ENCODE results near the gene DYNLT1. TPM values are rescaled to one million over a fixed set of nuclear protein-coding genes. Genes with fewer than 3 reads are reported as not detected.
"Not testable (repeated sequence)": the region's sequence is repeated elsewhere in the genome, so short reads cannot be mapped to it uniquely, and the experiment has no call there.

The DYNLT1 gene
- total RNA-seq, 1 experiment from 2014 or later: 195 TPM

GRCh38 chr6:158663625-158664165, 19.2 kb upstream of the DYNLT1 start:
- DNase-seq (ENCODE audit: low read depth): no peak

GRCh38 chr6:158662954-158663624, 18.5 kb upstream of the DYNLT1 start:
- DNase-seq (ENCODE audit: low read depth): peak; percentile 68

- no peak for DNase-seq (ENCODE audit: low read depth)
Observed at GRCh38 chr6:158662607-158662953, 18.0 kb upstream of the DYNLT1 start.

GRCh38 chr6:158661156-158661685, 16.7 kb upstream of the DYNLT1 start:
- DNase-seq (ENCODE audit: low read depth): no peak

GRCh38 chr6:158660333-158660754, 15.8 kb upstream of the DYNLT1 start:
- DNase-seq (ENCODE audit: low read depth): peak; percentile 25

GRCh38 chr6:158656986-158657385, 12.4 kb upstream of the DYNLT1 start:
- peak; percentile 88 for DNase-seq (ENCODE audit: low read depth)

DNA sequence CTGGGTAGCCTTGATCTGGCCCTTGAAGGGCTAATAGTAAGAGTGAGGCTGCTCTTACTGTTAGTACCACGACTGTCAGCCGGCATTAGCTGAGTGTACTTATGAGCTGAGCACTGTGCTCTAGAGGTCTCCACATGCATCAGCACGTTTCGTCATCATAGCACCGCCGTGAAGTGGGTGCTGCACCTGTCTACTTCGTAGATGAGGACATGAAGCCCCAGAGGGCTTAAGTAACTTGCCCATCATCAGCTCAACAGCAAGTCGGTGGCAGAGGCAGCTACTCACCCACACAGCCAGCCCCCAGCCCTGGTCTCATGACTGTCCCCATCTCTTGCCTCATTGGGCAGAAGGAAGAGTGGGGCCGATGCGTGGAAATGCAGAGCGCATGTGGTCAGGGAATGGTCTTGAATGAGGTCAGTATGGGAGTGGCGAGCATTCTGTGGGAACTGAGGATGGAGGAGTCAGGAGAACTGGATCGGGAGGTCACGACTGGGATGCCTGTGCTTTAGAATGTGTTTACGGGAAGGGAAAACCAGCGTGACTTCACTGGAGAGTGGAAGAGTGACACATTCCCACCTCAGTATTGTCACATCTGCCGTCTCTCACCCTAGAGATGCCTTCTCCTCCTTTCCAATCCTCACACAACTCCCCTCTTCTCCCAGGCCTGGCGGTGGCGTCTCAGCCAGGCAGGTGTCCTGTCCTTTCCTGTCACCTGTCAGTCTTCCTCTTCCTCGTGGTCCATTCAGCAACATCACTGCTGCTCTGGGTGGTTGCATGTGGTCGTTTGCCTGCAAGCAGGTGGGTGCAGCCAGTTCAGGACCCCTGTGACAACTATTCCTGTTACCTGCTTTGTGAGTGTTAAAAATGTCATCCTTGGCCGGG, 11.3 kb upstream of the DYNLT1 start:
- no peak for DNase-seq (ENCODE audit: low read depth)

DNA sequence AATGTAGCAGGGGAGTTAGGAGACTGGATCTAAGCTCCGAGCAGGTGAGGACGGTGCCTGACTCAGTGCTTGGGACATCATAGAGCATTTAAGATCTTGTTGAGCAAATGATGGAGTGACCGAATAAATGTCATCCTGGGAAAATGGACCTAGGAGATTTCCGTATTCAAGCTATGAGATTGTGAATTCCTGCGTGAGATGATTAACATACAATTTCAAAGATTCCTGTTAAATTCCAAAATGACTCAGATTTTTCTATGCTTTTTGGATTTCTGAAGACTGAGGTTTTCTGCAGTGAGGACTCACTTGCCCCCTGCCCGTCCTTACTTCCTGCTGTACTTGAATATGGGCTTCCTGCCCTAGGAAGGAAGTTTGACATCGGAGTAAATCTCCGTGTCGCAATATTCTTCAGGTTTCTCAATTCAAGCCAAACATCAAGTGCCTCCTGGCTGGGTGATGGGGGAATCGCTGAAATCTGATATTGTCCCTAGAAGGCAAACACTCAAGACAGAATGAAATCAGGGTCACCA, 10.5 kb upstream of the DYNLT1 start:
- DNase-seq (ENCODE audit: low read depth): peak; percentile 75

GRCh38 chr6:158654498-158654897, 10.0 kb upstream of the DYNLT1 start:
- DNase-seq (ENCODE audit: low read depth): peak; percentile 97

GRCh38 chr6:158653577-158654354, 9.2 kb upstream of the DYNLT1 start:
- peak; percentile 94 for DNase-seq (ENCODE audit: low read depth)

DNA sequence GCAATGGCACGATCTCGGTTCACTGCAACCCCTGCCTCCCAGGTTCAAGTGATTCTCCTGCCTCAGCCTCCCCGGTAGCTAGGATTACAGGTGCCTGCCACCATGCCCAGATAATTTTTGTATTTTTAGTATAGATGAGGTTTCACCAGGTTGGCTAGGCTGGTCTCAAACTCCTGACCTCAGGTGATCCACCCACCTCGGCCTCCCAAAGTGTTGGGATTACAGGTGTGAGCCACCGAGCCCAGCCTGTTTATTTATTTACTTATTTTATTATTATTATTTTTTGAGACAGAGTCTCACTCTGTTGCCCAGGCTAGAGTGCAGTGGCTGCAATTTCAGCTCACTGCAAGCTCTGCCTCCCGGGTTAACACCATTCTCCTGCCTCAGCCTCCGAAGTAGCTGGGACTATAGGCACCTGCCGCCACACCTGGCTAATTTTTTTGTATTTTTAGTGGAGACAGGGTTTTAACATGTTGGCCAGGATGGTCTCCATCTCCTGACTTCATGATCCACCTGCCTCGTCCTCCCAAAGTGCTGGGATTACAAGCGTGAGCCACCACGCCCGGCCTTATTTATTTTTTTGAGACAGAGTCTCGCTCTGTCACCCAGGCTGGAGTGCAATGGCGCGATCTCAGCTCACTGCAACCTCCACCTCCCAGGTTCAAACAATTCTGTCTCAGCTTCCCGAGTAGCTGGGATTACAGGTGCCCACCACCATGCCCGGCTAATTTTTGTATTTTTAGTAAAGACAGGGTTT, 7.6 kb upstream of the DYNLT1 start:
- not testable (repeated sequence) for DNase-seq (ENCODE audit: low read depth)

GRCh38 chr6:158649289-158650143, 5.0 kb upstream of the DYNLT1 start, which contains the start of gene SYTL3:
Gene SYTL3 (plus strand): TSS chr6:158650054. CDS start chr6:158663269, 13,215 bp downstream.
- DNase-seq (ENCODE audit: low read depth): peak; percentile 93

GRCh38 chr6:158648682-158649131, 4.2 kb upstream of the DYNLT1 start:
- peak; percentile 77 for DNase-seq (ENCODE audit: low read depth)

- DNase-seq (ENCODE audit: low read depth): no peak
Observed at GRCh38 chr6:158647501-158647900, 3.0 kb upstream of the DYNLT1 start.

DNA sequence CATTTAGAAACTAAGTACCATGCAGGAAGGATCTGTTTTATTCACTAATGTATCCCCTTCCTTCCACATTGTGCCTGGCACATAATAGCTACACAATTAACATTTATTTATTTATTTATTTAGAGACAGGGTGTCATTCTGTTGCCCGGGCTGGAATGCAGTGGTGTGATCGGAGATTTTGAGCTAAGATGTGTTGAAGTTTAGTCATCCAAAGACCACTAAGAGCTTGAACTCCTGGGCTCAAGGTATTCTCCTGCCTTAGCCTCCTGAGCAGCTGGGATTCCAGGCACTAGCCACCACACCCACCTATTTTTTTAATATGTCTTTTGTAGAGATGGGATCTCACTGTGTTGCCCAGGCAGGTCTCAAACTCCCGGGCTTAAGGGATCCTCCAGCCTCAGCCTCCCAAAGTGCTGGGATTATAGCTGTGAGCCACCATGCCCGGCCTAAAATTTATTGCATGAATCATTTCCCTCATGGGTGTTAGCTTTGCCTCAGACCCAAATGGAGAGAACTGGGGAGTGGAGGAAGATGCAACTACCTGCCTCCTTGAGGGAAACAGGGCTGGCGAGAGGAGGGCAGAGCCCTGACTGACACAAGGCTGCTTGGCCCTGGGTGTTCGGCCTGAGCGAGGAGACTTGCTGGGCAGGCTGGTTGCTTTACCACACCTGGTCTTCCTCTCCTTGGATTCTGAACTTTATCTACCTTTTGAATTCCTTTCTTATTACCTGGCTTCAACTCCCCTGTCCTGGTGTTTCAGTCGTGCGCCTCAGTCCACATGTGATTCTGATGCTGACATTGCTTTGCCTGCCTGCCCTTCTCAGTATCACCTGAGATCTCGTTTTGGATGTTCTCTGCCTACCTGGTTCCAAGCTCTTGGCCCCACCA, 1.7 kb upstream of the DYNLT1 start:
- DNase-seq (ENCODE audit: low read depth): no peak

DNA sequence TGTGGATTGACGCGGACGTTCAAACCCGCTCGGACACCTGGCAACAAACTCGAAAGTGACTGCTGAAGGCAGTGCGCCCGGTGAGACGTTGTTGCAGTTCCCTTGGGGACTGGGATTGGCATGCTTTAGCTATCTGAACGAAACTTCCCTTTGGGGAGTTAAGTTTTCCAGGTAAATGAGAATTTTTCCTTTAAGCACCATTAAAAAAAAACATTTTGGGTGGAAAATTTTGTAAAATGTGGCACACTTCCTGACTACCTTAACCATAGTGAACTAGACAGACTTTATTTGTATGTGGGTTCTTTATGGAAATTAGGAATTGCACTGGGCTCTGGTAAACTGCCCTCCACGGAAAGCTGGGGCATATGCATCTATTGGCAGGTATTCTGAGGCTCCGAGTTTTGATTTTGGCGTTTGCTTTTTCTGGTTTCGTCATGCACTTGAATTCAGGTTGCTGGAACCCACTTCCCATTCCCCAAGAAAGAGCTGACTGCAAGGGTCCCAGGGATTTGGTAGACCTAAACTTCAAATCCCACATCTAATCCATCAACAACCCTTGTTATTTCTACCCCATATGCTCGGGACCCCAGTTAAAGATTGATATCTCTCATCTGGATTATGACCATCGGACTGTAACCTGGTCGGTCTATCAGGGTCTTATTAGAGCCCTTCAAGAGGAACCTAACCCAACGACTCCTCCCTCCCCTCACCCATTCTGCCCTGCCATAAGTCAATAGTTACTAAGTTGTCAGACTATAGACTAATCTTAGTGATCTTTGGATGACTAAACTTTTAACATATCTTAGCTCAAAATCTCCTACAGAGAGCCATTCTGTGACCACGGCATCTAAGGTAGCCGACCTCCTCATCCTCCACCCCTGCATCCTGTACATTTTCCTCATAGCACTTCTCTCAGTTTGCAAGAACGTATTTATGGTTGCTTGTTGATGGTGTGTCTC, 800 bp upstream of the DYNLT1 start:
- DNase-seq (ENCODE audit: low read depth): peak; percentile 14

DNA sequence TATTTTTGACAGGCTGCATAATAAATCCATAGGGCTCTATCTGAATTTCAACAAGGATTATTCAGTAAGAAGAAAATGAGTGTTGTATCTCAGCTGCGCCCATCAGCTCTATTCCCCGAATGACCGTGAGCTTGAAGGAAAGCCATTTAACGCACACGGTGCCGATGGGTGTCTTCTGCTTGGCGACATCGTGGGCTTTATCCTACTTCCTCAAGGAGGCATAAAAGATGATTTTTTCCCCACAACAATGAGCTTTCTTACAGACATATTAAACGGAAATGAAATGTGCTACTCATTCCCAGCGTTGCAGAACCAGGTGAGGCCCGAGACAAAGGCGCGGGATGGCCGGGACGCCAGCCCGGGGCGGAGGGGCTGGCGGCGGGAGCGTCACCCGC, 710 bp downstream of the DYNLT1 start:
- peak; percentile 7 for DNase-seq (ENCODE audit: low read depth)
